C4-2B (cell line): ENCODE data around the gene REV3L.

ENCODE experiments used
- CTCF ChIP-seq: fragments of 450-650 bp; conservative IDR thresholded peaks from 2 replicates; pipeline ENCODE4 v1.5.1; 2017; ENCODE audit warnings: mild to moderate bottlenecking
- ZFX ChIP-seq: fragments of 450-650 bp; IDR thresholded peaks from 2 replicates; pipeline ENCODE4 v1.6.1; 2017

- no peak for TF ChIP-seq CTCF
- no peak for TF ChIP-seq ZFX
Measured at GRCh38 chr6:111339294-111339693, 143.7 kb downstream of the REV3L start.
